ENCODE results near the gene APC. TPM values are rescaled to one million over a fixed set of nuclear protein-coding genes. Genes with fewer than 3 reads are reported as not detected.
A peak's percentile ranks its signal among the peaks of the same experiment; 100 is the strongest.

Gene APC
- total RNA-seq, 1 experiment from 2014 or later = 40.0 TPM

GRCh38 chr5:112793201-112793600 lies 55.5 kb downstream of the APC start:
- no peak for TF ChIP-seq AR (CRISPR knock-in tag; IDR thresholded peaks at IDR 0.05)
- no peak for TF ChIP-seq ZNF121 (CRISPR knock-in tag; IDR thresholded peaks at IDR 0.05)
- no peak for TF ChIP-seq E2F5 (CRISPR knock-in tag; IDR thresholded peaks at IDR 0.05)
- TF ChIP-seq ZNF232 (CRISPR knock-in tag; IDR thresholded peaks at IDR 0.05) = no peak
- TF ChIP-seq ERG (CRISPR knock-in tag; IDR thresholded peaks at IDR 0.05) = no peak
- TF ChIP-seq ATF3 (CRISPR knock-in tag; conservative IDR thresholded peaks at IDR 0.05) = no peak
- no peak for TF ChIP-seq ESRRA (CRISPR knock-in tag; IDR thresholded peaks at IDR 0.05; ENCODE audit: borderline replicate concordance)
- TF ChIP-seq RELA (CRISPR knock-in tag; IDR thresholded peaks at IDR 0.05; ENCODE audit: borderline replicate concordance) = no peak
- TF ChIP-seq ATF1 (CRISPR knock-in tag; IDR thresholded peaks at IDR 0.05) = no peak
- TF ChIP-seq NR3C1 (CRISPR knock-in tag; conservative IDR thresholded peaks at IDR 0.05; ENCODE audit: low read depth) = no peak
- no peak for TF ChIP-seq ZNF512 (CRISPR knock-in tag; IDR thresholded peaks at IDR 0.05; ENCODE audit: borderline replicate concordance)
- Mint-ChIP-seq H3K9me3 (no peaks in the 10 kb centered on the region), H3K36me3 (peaks cover 5% of the 10 kb centered on the region; the same call in 1 of the 2 replicates), H3K27ac (peak overlapping the region; percentile 96), H3K27me3 (ENCODE audit: low read depth) (no peaks in the 10 kb centered on the region), H3K4me3 (no peak overlapping the region), H3K4me1 (peaks cover 66% of the 10 kb centered on the region)
- ATAC-seq (no peak), DNase-seq (ENCODE audit: low spot score) (no peak)
- CTCF ChIA-PET = interaction anchor here (1.9 kb wide), 1 partner anchor 300 kb away, joined by 4 read pairs; no protein-coding TSS in a partner anchor
- POLR2A ChIA-PET = no interaction called here

GRCh38 chr5:112794410-112794809 lies 56.7 kb downstream of the APC start:
- H3K4me3 Mint-ChIP-seq = no peak overlapping the region
- TF ChIP-seq NFATC4 (CRISPR knock-in tag; IDR thresholded peaks at IDR 0.05) (no peak), FOXP4 (CRISPR knock-in tag; IDR thresholded peaks at IDR 0.05) (no peak), GRHL2 (CRISPR knock-in tag; IDR thresholded peaks at IDR 0.05; ENCODE audit: insufficient replicate concordance, severe bottlenecking) (no peak)
- H3K36me3 Mint-ChIP-seq = peaks cover 7% of the 10 kb centered on the region
- DNase-seq (ENCODE audit: low spot score) (no peak), ATAC-seq (no peak)
- H3K27me3 Mint-ChIP-seq (ENCODE audit: low read depth) = no peaks in the 10 kb centered on the region
- ChIA-PET POLR2A (interaction anchor here (0.5 kb wide), 1 partner anchor 31 kb away, joined by 4 read pairs; no protein-coding TSS in a partner anchor), CTCF (interaction anchor here (0.9 to 1.9 kb wide), 2 partner anchors 54 to 302 kb away, joined by 3 to 4 read pairs; no protein-coding TSS in a partner anchor)
- H3K27ac Mint-ChIP-seq = peak overlapping the region; percentile 96
- no peaks in the 10 kb centered on the region for H3K9me3 Mint-ChIP-seq
- peaks cover 66% of the 10 kb centered on the region for H3K4me1 Mint-ChIP-seq

All from WTC11 (cell line).